HepG2 (cell line): Measurements from ENCODE around the gene TUBB4A. TPM values are rescaled to one million over a fixed set of nuclear protein-coding genes. Genes with fewer than 3 reads are reported as not detected.

Experiments used
- ADNP ChIP-seq: sonication (generic); formaldehyde crosslinking; IDR thresholded peaks from 2 replicates; pipeline ENCODE4 v1.4.0; 2020; ENCODE audit warnings: missing genetic modification reagents
- CEBPG ChIP-seq: IDR thresholded peaks from 2 replicates; pipeline ENCODE4 v1.6.1; 2016
- GRHL1 ChIP-seq: sonication (generic); formaldehyde crosslinking; conservative IDR thresholded peaks from 2 replicates; pipeline ENCODE4 v1.8.0; 2022; ENCODE audit warnings: missing genetic modification reagents
- KMT2B ChIP-seq: IDR thresholded peaks from 2 replicates; pipeline ENCODE4 v1.6.1; 2016; ENCODE audit warnings: missing genetic modification reagents, missing compliant biosample characterization
- NFYB ChIP-seq: sonication (generic); formaldehyde crosslinking; IDR thresholded peaks from 2 replicates; pipeline ENCODE4 v1.4.0; 2020; ENCODE audit warnings: missing genetic modification reagents
- NR3C1 ChIP-seq: sonication (generic); formaldehyde crosslinking; IDR thresholded peaks from 2 replicates; pipeline ENCODE4 v1.4.0; 2020; ENCODE audit warnings: missing genetic modification reagents
- RBAK ChIP-seq: sonication (generic); formaldehyde crosslinking; IDR thresholded peaks from 2 replicates; pipeline ENCODE4 v1.5.1; 2020; ENCODE audit warnings: mild to moderate bottlenecking, missing genetic modification reagents
- RFX1 ChIP-seq: fragments of 450-650 bp; IDR thresholded peaks from 2 replicates; pipeline ENCODE4 v1.6.1; 2017
- SAFB2 ChIP-seq: sonication (generic); formaldehyde crosslinking; IDR thresholded peaks from 2 replicates; pipeline ENCODE4 v1.5.1; 2020; ENCODE audit warnings: missing genetic modification reagents, low read depth, mild to moderate bottlenecking, borderline replicate concordance
- SETDB1 ChIP-seq: sonication (generic); formaldehyde crosslinking; IDR thresholded peaks from 2 replicates; pipeline ENCODE4 v1.5.1; 2020; ENCODE audit warnings: missing genetic modification reagents, mild to moderate bottlenecking, borderline replicate concordance
- SRY ChIP-seq: sonication (generic); formaldehyde crosslinking; IDR thresholded peaks from 2 replicates; pipeline ENCODE4 v1.8.0; 2022; ENCODE audit warnings: mild to moderate bottlenecking, missing genetic modification reagents
- TRAFD1 ChIP-seq: sonication (generic); formaldehyde crosslinking; IDR thresholded peaks from 2 replicates; pipeline ENCODE4 v1.5.1; 2020; ENCODE audit warnings: missing genetic modification reagents, mild to moderate bottlenecking, borderline replicate concordance
- ZNF20 ChIP-seq: sonication (generic); formaldehyde crosslinking; IDR thresholded peaks from 2 replicates; pipeline ENCODE4 v1.4.0; 2020; ENCODE audit warnings: mild to moderate bottlenecking, moderate library complexity, missing genetic modification reagents
- ZNF251 ChIP-seq: sonication (generic); formaldehyde crosslinking; IDR thresholded peaks from 2 replicates; pipeline ENCODE4 v1.9.0; 2021; ENCODE audit warnings: mild to moderate bottlenecking, missing genetic modification reagents
- ZNF318 ChIP-seq: sonication (generic); formaldehyde crosslinking; IDR thresholded peaks from 2 replicates; pipeline ENCODE4 v1.4.0; 2020; ENCODE audit warnings: mild to moderate bottlenecking, missing genetic modification reagents
- ZNF431 ChIP-seq: sonication (generic); formaldehyde crosslinking; IDR thresholded peaks from 2 replicates; pipeline ENCODE4 v1.9.0; 2022; ENCODE audit warnings: missing genetic modification reagents, low read depth, mild to moderate bottlenecking, borderline replicate concordance
- polyA plus RNA-seq, 8 experiments: library from polyadenylated mRNA; depleted of rRNA in 3 of 8; stranded (reverse) in 7 of 8; unstranded in 1 of 8; fragments of >200 nt; fragmentation: Illumina TruSeq in 4 of 8; extraction: Trizol in 4 of 8; gene quantifications; 2 replicates each; pipeline versions ENCODE4 v1.2.1 to v1.2.3, GENCODE V29; 2011 to 2016; ENCODE audit warnings: low read depth in 4 of 8, missing spikeins in 1 of 8, mixed read lengths in 1 of 8; ENCODE audit not compliant: insufficient read depth in 1 of 8
- total RNA-seq, 5 experiments: library from RNA; depleted of rRNA; stranded (reverse); fragments of >200 nt; fragmentation: Illumina TruSeq; extraction: Trizol; gene quantifications; 2 replicates each; pipeline ENCODE4 v1.2.3, GENCODE V29; 2016; ENCODE audit warnings: low read depth in 1 of 5

TUBB4A gene
- total and polyA plus RNA-seq, 2 of the 13 experiments (the other 11 are each of a cell fraction or from before 2014, with no cell fraction given), result not detected

- TF ChIP-seq ADNP (no peak), SRY (CRISPR knock-in tag) (peak; percentile 63; the same call in 1 of the 2 replicates), TRAFD1 (no peak), RFX1 (no peak), NFYB (no peak), ZNF431 (CRISPR knock-in tag) (no peak), ZNF20 (0 out of 2 replicates have a peak, but pooled peaks have one; percentile 24), GRHL1 (CRISPR knock-in tag) (no peak), ZNF251 (CRISPR knock-in tag) (no peak), NR3C1 (CRISPR knock-in tag) (no peak), CEBPG (no peak), ZNF318 (CRISPR knock-in tag) (no peak), SAFB2 (no peak; the same call in 1 of the 2 replicates), SETDB1 (no peak), KMT2B (CRISPR knock-in tag) (0 out of 2 replicates have a peak, but pooled peaks have one; percentile 29), RBAK (CRISPR knock-in tag) (no peak)
Observed at GRCh38 chr19:6464070-6464873, 37.8 kb downstream of the TUBB4A start, which contains the start of gene CRB3 (continued).
